ENCODE results near the gene PLK2. TPM values are rescaled to one million over a fixed set of nuclear protein-coding genes. Genes with fewer than 3 reads are reported as not detected.

Gene PLK2
- total and polyA plus RNA-seq, 2 of the 4 experiments (the other 2 are of a cell fraction) = 129 to 337 TPM

DNA sequence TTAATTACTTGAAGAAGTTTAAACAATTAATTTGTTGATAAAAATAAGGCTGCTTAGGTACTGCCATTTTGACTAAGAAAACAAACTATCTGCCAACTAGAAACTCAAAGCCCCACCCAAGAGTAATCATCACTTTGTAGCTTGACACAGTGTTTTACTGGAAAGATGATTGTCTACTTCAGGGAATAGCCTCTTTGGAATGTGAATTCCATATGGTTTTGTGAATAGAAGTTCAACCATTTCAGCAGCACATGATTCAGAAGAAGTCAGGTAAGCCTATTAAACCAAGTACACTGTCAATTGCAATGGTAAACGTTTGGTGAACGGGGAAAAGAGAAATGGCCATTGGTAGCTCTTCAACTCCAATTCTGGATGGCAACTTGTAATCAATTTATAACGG lies 55.2 kb downstream of the PLK2 start:
- in situ Hi-C loops (cut with MboI; ENCODE audit: low sequenced_read_pairs) = no loop called here
- dilution Hi-C loops (cut with HindIII; ENCODE audit: low sequenced_read_pairs, unreplicated experiment) = no loop called here
- no TSS peak for BruUV-seq (replicated peaks)
- Histone ChIP-seq H3K4ac (ENCODE audit: low read depth, low read length) (no peak overlapping the region), H3K79me1 (ENCODE audit: low read depth in 1 of 2, low read length in 2 of 2) (no peaks in the 10 kb centered on the region), H2AK5ac (ENCODE audit: low read depth, low read length) (no peak overlapping the region), H2AFZ (replicated peaks; ENCODE audit: low read length, poor library complexity) (no peak overlapping the region), H4K91ac (ENCODE audit: insufficient read depth, low read depth, low read length) (no peak overlapping the region), H2BK15ac (ENCODE audit: low read depth, low read length) (no peak overlapping the region), H3K56ac (ENCODE audit: extremely low read depth, insufficient read depth, low read length) (no peak overlapping the region), H2BK5ac (ENCODE audit: low read depth, low read length, poor library complexity, severe bottlenecking) (no peak overlapping the region), H3K4me1 (ENCODE audit: control insufficient read depth, insufficient read depth, low read length) (peaks cover 4% of the 10 kb centered on the region; the same call in 1 of the 2 replicates), H3K27me3 (ENCODE audit: control insufficient read depth, insufficient read depth, low read length) (no peaks in the 10 kb centered on the region), H4K5ac (ENCODE audit: low read depth, low read length) (no peak overlapping the region), H3K18ac (ENCODE audit: low read depth, low read length) (no peak overlapping the region), H3K9me1 (ENCODE audit: insufficient read depth, low read length) (peaks cover 2% of the 10 kb centered on the region; the same call in 1 of the 2 replicates), H4K20me1 (ENCODE audit: insufficient read depth, low read length) (no peaks in the 10 kb centered on the region), H3K9ac (ENCODE audit: low read depth, low read length) (no peak overlapping the region), H3K27ac (ENCODE audit: insufficient read depth, low read length) (no peak overlapping the region), H3K4me3 (ENCODE audit: insufficient read depth, low read depth, low read length) (no peak overlapping the region), H2BK120ac (ENCODE audit: low read depth, low read length) (no peak overlapping the region), H2BK20ac (ENCODE audit: low read depth, low read length) (no peak overlapping the region), H3K14ac (replicated peaks; ENCODE audit: low read depth, low read length) (no peak overlapping the region), H3K9me3 (ENCODE audit: control insufficient read depth, insufficient read depth, low read length) (no peaks in the 10 kb centered on the region), H3K36me3 (ENCODE audit: control insufficient read depth, insufficient read depth, low read length) (no peaks in the 10 kb centered on the region), H2AK9ac (replicated peaks; ENCODE audit: low read depth, low read length, poor library complexity) (no peak overlapping the region), H3K4me2 (ENCODE audit: low read depth, low read length) (no peak overlapping the region), H3K23ac (ENCODE audit: low read depth, low read length) (no peak overlapping the region), H4K8ac (ENCODE audit: low read depth in 2 of 2, low read length in 2 of 2) (no peak overlapping the region)
- ChIA-PET POLR2A (ENCODE audit: unreplicated experiment) (no interaction called here), CTCF (interaction anchor here (0.6 kb wide), 1 partner anchor 195 kb away, joined by 3 read pairs; no protein-coding TSS in a partner anchor)
- intact Hi-C loops (cut with micrococcal nuclease) = no loop called here
- ATAC-seq (ENCODE audit: low read depth) (no peak), DNase-seq (no peak)
- WGBS, 2 experiments (ENCODE audit: extremely low coverage in 2 of 2, insufficient read length in 1 of 2) = no CpG with 5 or more reads among the region's 3 CpGs
- TF ChIP-seq CEBPB (IDR thresholded peaks at IDR 0.05; ENCODE audit: low read depth, low read length) (no peak), MAZ (IDR thresholded peaks at IDR 0.05; ENCODE audit: borderline replicate concordance, low read depth, low read length) (no peak), RAD21 (IDR thresholded peaks at IDR 0.05; ENCODE audit: low read length) (no peak), FOS (IDR thresholded peaks at IDR 0.05; ENCODE audit: low read depth, low read length) (no peak), RCOR1 (IDR thresholded peaks at IDR 0.05; ENCODE audit: insufficient replicate concordance, low read length) (no peak), CHD1 (IDR thresholded peaks at IDR 0.05; ENCODE audit: low read depth, low read length) (no peak), BHLHE40 (IDR thresholded peaks at IDR 0.05; ENCODE audit: low read depth, low read length) (no peak), RFX5 (IDR thresholded peaks at IDR 0.05; ENCODE audit: low read depth, low read length) (no peak), NFE2L2 (IDR thresholded peaks at IDR 0.05; ENCODE audit: low read depth, low read length) (no peak), POLR2A (IDR thresholded peaks at IDR 0.05; ENCODE audit: low read depth, low read length) (no peak), MXI1 (IDR thresholded peaks at IDR 0.05; ENCODE audit: borderline replicate concordance, low read depth, low read length) (no peak)
- TF ChIP-seq, protein P1, sequence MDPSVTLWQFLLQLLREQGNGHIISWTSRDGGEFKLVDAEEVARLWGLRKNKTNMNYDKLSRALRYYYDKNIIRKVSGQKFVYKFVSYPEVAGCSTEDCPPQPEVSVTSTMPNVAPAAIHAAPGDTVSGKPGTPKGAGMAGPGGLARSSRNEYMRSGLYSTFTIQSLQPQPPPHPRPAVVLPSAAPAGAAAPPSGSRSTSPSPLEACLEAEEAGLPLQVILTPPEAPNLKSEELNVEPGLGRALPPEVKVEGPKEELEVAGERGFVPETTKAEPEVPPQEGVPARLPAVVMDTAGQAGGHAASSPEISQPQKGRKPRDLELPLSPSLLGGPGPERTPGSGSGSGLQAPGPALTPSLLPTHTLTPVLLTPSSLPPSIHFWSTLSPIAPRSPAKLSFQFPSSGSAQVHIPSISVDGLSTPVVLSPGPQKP (IDR thresholded peaks at IDR 0.05; ENCODE audit: borderline replicate concordance, low read depth, low read length) = no peak
- TF ChIP-seq, protein P2, sequence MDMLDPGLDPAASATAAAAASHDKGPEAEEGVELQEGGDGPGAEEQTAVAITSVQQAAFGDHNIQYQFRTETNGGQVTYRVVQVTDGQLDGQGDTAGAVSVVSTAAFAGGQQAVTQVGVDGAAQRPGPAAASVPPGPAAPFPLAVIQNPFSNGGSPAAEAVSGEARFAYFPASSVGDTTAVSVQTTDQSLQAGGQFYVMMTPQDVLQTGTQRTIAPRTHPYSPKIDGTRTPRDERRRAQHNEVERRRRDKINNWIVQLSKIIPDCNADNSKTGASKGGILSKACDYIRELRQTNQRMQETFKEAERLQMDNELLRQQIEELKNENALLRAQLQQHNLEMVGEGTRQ (IDR thresholded peaks at IDR 0.05; ENCODE audit: low read depth, low read length) = no peak

All from IMR-90 (cell line).